HepG2 (cell line): ENCODE results near the gene WFDC10B. TPM values are rescaled to one million over a fixed set of nuclear protein-coding genes. Genes with fewer than 3 reads are reported as not detected.

ENCODE experiments used
- ATAC-seq: fragments of 200-7000 bp; cut with Tn5 transposase; 3 replicates; pipeline ENCODE4 v1.9.1; 2020; ENCODE audit warnings: mild to moderate bottlenecking, moderate library complexity
- BruUV-seq: library from RNA; stranded (reverse); fragments of 400-500 nt; replicated peaks from 2 replicates; lab custom pipeline; 2021; lab: Mats Ljungman, UMichigan
- CTCF ChIA-PET: fragments of 300-600 bp; formaldehyde crosslinking; extraction: SDS; loops from one replicate; lab custom pipeline; 2021; ENCODE audit warnings: low total read pairs, inconsistent platforms, low intra/inter-chr PET ratio; lab: Yijun Ruan, JAX
- POLR2A ChIA-PET: fragments of 350-600 bp; sonication (Branson Sonifier 250); formaldehyde crosslinking; loops from one replicate; lab custom pipeline; 2020; ENCODE audit warnings: antibody characterized with exemption, inconsistent platforms; lab: Yijun Ruan, JAX
- DNase-seq: peaks from one replicate; pipeline ENCODE4 v3.0.0-alpha.2; 2015; ENCODE audit warnings: low spot score
- FAIRE-seq: peaks from 3 replicates; lab custom pipeline; 2011; peaks lifted over from hg19 to GRCh38; lab: Jason Lieb, UNC
- H2AFZ ChIP-seq: one replicate; pipeline ENCODE4 v1.6.1; 2011; ENCODE audit warnings: low read length, inconsistent platforms
- H3K27ac ChIP-seq: fragments of 300-600 bp; 3 replicates; pipeline ENCODE4 v1.8.0; 2011; ENCODE audit warnings: mixed run types, mild to moderate bottlenecking, mixed read lengths, low read length, inconsistent platforms; ENCODE audit not compliant: insufficient read depth; ENCODE audit errors: extremely low read length
- H3K27me3 ChIP-seq, 2 experiments: fragments of 200-600 bp in 1 of 2; 2 replicates in 1 of 2; 3 replicates in 1 of 2; pipeline versions ENCODE4 v1.6.0 to v1.8.0; 2011; ENCODE audit warnings: low read length in 2 of 2, mild to moderate bottlenecking in 2 of 2, moderate library complexity in 2 of 2, inconsistent platforms in 1 of 2; ENCODE audit not compliant: insufficient read depth in 2 of 2, control insufficient read depth in 1 of 2
- H3K36me3 ChIP-seq, 2 experiments: fragments of 200-600 bp in 1 of 2; replicated peaks in 1 of 2; 2 replicates in 1 of 2; 3 replicates in 1 of 2; pipeline versions ENCODE4 v1.5.1 to v1.8.0; 2011; ENCODE audit warnings: low read length in 2 of 2, inconsistent platforms in 1 of 2; ENCODE audit not compliant: insufficient read depth in 2 of 2, control insufficient read depth in 1 of 2
- H3K4me1 ChIP-seq: 2 replicates; pipeline ENCODE4 v1.5.1; 2012; ENCODE audit warnings: low read length, inconsistent platforms; ENCODE audit not compliant: insufficient read depth
- H3K4me2 ChIP-seq: 2 replicates; pipeline ENCODE4 v1.6.0; 2011; ENCODE audit warnings: low read depth, low read length, inconsistent platforms
- H3K4me3 ChIP-seq, 3 experiments: fragments of 200-600 bp in 1 of 3; sonication (generic), shearing (Covaris generic) in 1 of 3; replicated peaks in 1 of 3; 2 replicates each; pipeline ENCODE4 v1.5.1; 2011 to 2016; ENCODE audit warnings: low read length in 3 of 3, inconsistent platforms in 2 of 3, low read depth in 2 of 3, mild to moderate bottlenecking in 2 of 3, control low read depth in 1 of 3, mixed read lengths in 1 of 3; ENCODE audit not compliant: insufficient read depth in 1 of 3
- H3K79me2 ChIP-seq: one replicate; pipeline ENCODE4 v1.6.1; 2011; ENCODE audit warnings: low read length, inconsistent platforms; ENCODE audit not compliant: insufficient read depth
- H3K9ac ChIP-seq: 2 replicates; pipeline ENCODE4 v1.6.0; 2011; ENCODE audit warnings: mild to moderate bottlenecking, low read depth, low read length, inconsistent platforms; ENCODE audit not compliant: insufficient read depth
- H3K9me3 ChIP-seq: 2 replicates; pipeline ENCODE4 v1.5.1; 2012; ENCODE audit warnings: mild to moderate bottlenecking, low read length
- H4K20me1 ChIP-seq: 2 replicates; pipeline ENCODE4 v1.6.0; 2011; ENCODE audit warnings: inconsistent platforms, mild to moderate bottlenecking, low read length, moderate library complexity; ENCODE audit not compliant: insufficient read depth
- BCL3 ChIP-seq: sonication (generic); formaldehyde crosslinking; IDR thresholded peaks from 2 replicates; pipeline ENCODE4 v1.5.1; 2020; ENCODE audit warnings: mild to moderate bottlenecking, missing genetic modification reagents, moderate library complexity
- GLI4 ChIP-seq: sonication (generic); formaldehyde crosslinking; IDR thresholded peaks from 2 replicates; pipeline ENCODE4 v1.5.1; 2020; ENCODE audit warnings: missing genetic modification reagents, mild to moderate bottlenecking, moderate library complexity, borderline replicate concordance
- HNRNPL ChIP-seq: fragments of 200-400 bp; formaldehyde crosslinking; IDR thresholded peaks from 2 replicates; pipeline ENCODE4 v1.6.1; 2017; ENCODE audit warnings: mild to moderate bottlenecking, low read depth, low read length
- MEIS1 ChIP-seq: sonication (generic); formaldehyde crosslinking; IDR thresholded peaks from 2 replicates; pipeline ENCODE4 v1.9.0; 2021; ENCODE audit warnings: mild to moderate bottlenecking, missing genetic modification reagents, moderate library complexity, borderline replicate concordance
- REST ChIP-seq, 2 experiments: IDR thresholded peaks; 2 replicates each; pipeline ENCODE4 v1.6.1; 2011 to 2012; ENCODE audit warnings: low read length in 2 of 2, borderline replicate concordance in 1 of 2, low read depth in 1 of 2, mild to moderate bottlenecking in 1 of 2, moderate library complexity in 1 of 2
- TP53 ChIP-seq: sonication (generic); formaldehyde crosslinking; conservative IDR thresholded peaks from 2 replicates; pipeline ENCODE4 v1.4.0; 2020; ENCODE audit warnings: missing genetic modification reagents
- ZBTB25 ChIP-seq: IDR thresholded peaks from 2 replicates; pipeline ENCODE4 v1.6.1; 2018; ENCODE audit warnings: missing genetic modification reagents
- ZNF136 ChIP-seq: sonication (generic); formaldehyde crosslinking; IDR thresholded peaks from 2 replicates; pipeline ENCODE4 v1.8.1; 2022; ENCODE audit warnings: low read depth, mild to moderate bottlenecking, moderate library complexity, missing genetic modification reagents
- ZNF225 ChIP-seq: sonication (generic); formaldehyde crosslinking; IDR thresholded peaks from 2 replicates; pipeline ENCODE4 v1.4.0; 2020; ENCODE audit warnings: mild to moderate bottlenecking, missing genetic modification reagents
- ZNF280B ChIP-seq: sonication (generic); formaldehyde crosslinking; IDR thresholded peaks from 2 replicates; pipeline ENCODE4 v1.5.0; 2020; ENCODE audit warnings: missing genetic modification reagents, mild to moderate bottlenecking, borderline replicate concordance
- ZNF484 ChIP-seq: sonication (generic); formaldehyde crosslinking; IDR thresholded peaks from 2 replicates; pipeline ENCODE4 v1.5.1; 2020; ENCODE audit warnings: mild to moderate bottlenecking, low read depth, missing genetic modification reagents, borderline replicate concordance
- ZNF576 ChIP-seq: sonication (generic); formaldehyde crosslinking; IDR thresholded peaks from 2 replicates; pipeline ENCODE4 v1.4.0; 2020; ENCODE audit warnings: mild to moderate bottlenecking, missing genetic modification reagents
- WGBS: methylation state at CpG from one replicate; pipeline ENCODE4 v1.1.6; 2017; ENCODE audit warnings: low lambda C conversion rate; 5-methylcytosine and 5-hydroxymethylcytosine counted together
- in situ Hi-C: cut with HindIII; loops from 2 replicates; pipeline ENCODE4 v1.10.0; 2017; ENCODE audit warnings: low pct_unique_long_range_greater_than_20kb; ENCODE audit not compliant: extremely low pct_ligation_motif_present
- intact Hi-C: fragments of 100-400 bp; cut with micrococcal nuclease; formaldehyde crosslinking; loops from one replicate; pipeline ENCODE4 v1.10.0; 2022; ENCODE audit not compliant: unreplicated experiment
- polyA plus RNA-seq, 8 experiments: library from polyadenylated mRNA; depleted of rRNA in 3 of 8; stranded (reverse) in 7 of 8; unstranded in 1 of 8; fragments of >200 nt; fragmentation: Illumina TruSeq in 4 of 8; extraction: Trizol in 4 of 8; gene quantifications; 2 replicates each; pipeline versions ENCODE4 v1.2.1 to v1.2.3, GENCODE V29; 2011 to 2016; ENCODE audit warnings: low read depth in 4 of 8, missing spikeins in 1 of 8, mixed read lengths in 1 of 8; ENCODE audit not compliant: insufficient read depth in 1 of 8
- total RNA-seq, 5 experiments: library from RNA; depleted of rRNA; stranded (reverse); fragments of >200 nt; fragmentation: Illumina TruSeq; extraction: Trizol; gene quantifications; 2 replicates each; pipeline ENCODE4 v1.2.3, GENCODE V29; 2016; ENCODE audit warnings: low read depth in 1 of 5

The WFDC10B gene
- total and polyA plus RNA-seq, 2 of the 13 experiments (the other 11 are each of a cell fraction or from before 2014, with no cell fraction given), result 0.24 TPM; not detected in 1

GRCh38 chr20:45685896-45686295 is 18.9 kb downstream of the WFDC10B start:
- Histone ChIP-seq H3K4me2 (no peak overlapping the region), H3K36me3 (no peaks in the 10 kb centered on the region), H3K9ac (no peak overlapping the region), H3K27ac (no peak overlapping the region), H3K27me3 (no peaks in the 10 kb centered on the region), H3K79me2 (no peaks in the 10 kb centered on the region), H2AFZ (no peak overlapping the region), H3K4me1 (no peaks in the 10 kb centered on the region), H4K20me1 (no peaks in the 10 kb centered on the region), H3K4me3 (no peak overlapping the region), H3K9me3 (no peaks in the 10 kb centered on the region)
- BruUV-seq, result no TSS peak
- ChIA-PET CTCF (no interaction called here), POLR2A (no interaction called here)
- in situ Hi-C loops, result no loop called here
- intact Hi-C loops, result no loop called here
- WGBS, result 21% methylated on average over 3 of the region's 3 CpGs
- ATAC-seq (peak; percentile 62), FAIRE-seq (peak; percentile 61), DNase-seq (no peak)
- no peak for TF ChIP-seq ZNF136 (CRISPR knock-in tag)
- no peak for TF ChIP-seq ZNF280B (CRISPR knock-in tag)
- TF ChIP-seq HNRNPL, result no peak
- TF ChIP-seq TP53 (CRISPR knock-in tag), result no peak
- no peak for TF ChIP-seq ZNF484 (CRISPR knock-in tag)
- no peak for TF ChIP-seq BCL3 (CRISPR knock-in tag)
- TF ChIP-seq MEIS1 (CRISPR knock-in tag), result no peak
- TF ChIP-seq GLI4 (CRISPR knock-in tag), result no peak
- no peak for TF ChIP-seq ZNF225 (CRISPR knock-in tag)
- no peak for TF ChIP-seq REST (IDR thresholded peaks at IDR 0.05; ENCODE audit: borderline replicate concordance in 1 of 2, low read depth in 1 of 2, low read length in 2 of 2)
- no peak for TF ChIP-seq ZBTB25 (CRISPR knock-in tag)
- TF ChIP-seq ZNF576 (CRISPR knock-in tag), result no peak
